ENCODE results near the gene CELSR1. TPM values are rescaled to one million over a fixed set of nuclear protein-coding genes. Genes with fewer than 3 reads are reported as not detected.

The CELSR1 gene
- total RNA-seq, 1 experiment from 2014 or later = 22.6 TPM

DNA sequence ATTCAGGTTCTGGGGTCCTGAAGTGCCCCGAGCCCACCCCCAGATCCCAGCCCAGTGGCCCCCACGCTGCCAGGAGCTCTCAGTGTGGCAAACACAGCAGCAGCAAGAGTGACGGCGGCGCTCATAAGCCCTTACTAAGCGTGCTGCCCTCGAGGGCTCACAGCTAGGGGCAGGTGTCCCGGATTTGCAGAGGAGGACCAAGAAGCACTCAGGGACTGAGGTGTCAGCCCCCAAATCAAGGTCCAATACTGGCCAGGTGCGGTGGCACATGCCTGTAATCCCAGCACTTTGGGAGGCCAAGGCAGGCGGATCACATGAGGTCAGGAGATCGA is 25.4 kb downstream of the CELSR1 start:
- no peak overlapping the region for H3K4ac ChIP-seq (ENCODE audit: low read depth, low read length)
- no peaks in the 10 kb centered on the region; the same call in 1 of the 2 replicates for H3K4me1 ChIP-seq (ENCODE audit: insufficient read depth, low read length)
- no peaks in the 10 kb centered on the region for H4K20me1 ChIP-seq (ENCODE audit: control insufficient read depth, insufficient read depth, insufficient read length)

More for the DNA sequence above, 25.4 kb downstream of the CELSR1 start:
- no peaks in the 10 kb centered on the region for H3K79me1 ChIP-seq (ENCODE audit: insufficient read depth, low read depth, low read length, poor library complexity, severe bottlenecking)
- no peak overlapping the region for H4K91ac ChIP-seq (ENCODE audit: insufficient read length, low read depth, low read length)
- H2BK5ac ChIP-seq (ENCODE audit: insufficient read length, low read length) = no peak overlapping the region
- no peak overlapping the region for H2AFZ ChIP-seq (ENCODE audit: low read length)
- H3K27me3 ChIP-seq (ENCODE audit: insufficient read depth, low read length) = no peaks in the 10 kb centered on the region
- no peak overlapping the region for H4K8ac ChIP-seq (replicated peaks; ENCODE audit: insufficient read length, low read depth, low read length)
- no peak for DNase-seq
- TF ChIP-seq, protein P1, sequence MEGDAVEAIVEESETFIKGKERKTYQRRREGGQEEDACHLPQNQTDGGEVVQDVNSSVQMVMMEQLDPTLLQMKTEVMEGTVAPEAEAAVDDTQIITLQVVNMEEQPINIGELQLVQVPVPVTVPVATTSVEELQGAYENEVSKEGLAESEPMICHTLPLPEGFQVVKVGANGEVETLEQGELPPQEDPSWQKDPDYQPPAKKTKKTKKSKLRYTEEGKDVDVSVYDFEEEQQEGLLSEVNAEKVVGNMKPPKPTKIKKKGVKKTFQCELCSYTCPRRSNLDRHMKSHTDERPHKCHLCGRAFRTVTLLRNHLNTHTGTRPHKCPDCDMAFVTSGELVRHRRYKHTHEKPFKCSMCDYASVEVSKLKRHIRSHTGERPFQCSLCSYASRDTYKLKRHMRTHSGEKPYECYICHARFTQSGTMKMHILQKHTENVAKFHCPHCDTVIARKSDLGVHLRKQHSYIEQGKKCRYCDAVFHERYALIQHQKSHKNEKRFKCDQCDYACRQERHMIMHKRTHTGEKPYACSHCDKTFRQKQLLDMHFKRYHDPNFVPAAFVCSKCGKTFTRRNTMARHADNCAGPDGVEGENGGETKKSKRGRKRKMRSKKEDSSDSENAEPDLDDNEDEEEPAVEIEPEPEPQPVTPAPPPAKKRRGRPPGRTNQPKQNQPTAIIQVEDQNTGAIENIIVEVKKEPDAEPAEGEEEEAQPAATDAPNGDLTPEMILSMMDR (conservative IDR thresholded peaks at IDR 0.05) = no peak
- no peak overlapping the region for H3K56ac ChIP-seq (ENCODE audit: insufficient read length, low read depth, low read length)
- H3K36me3 Mint-ChIP-seq (ENCODE audit: insufficient read depth in 1 of 3, low read depth in 3 of 3) = no peaks in the 10 kb centered on the region
- no peak overlapping the region for H3K4me2 ChIP-seq (ENCODE audit: insufficient read depth, insufficient read length, low read length)
- H2BK12ac ChIP-seq (ENCODE audit: insufficient read length, low read depth, low read length) = no peak overlapping the region
- no peak overlapping the region for H4K5ac ChIP-seq (ENCODE audit: insufficient read length, low read depth, low read length)
- no peak overlapping the region for H3T11ph ChIP-seq (ENCODE audit: low read length)
- no peak overlapping the region for H2BK120ac ChIP-seq (ENCODE audit: low read depth, low read length, poor library complexity, severe bottlenecking)
- H2BK15ac ChIP-seq (ENCODE audit: low read depth, low read length) = no peak overlapping the region
- H3K4me3 Mint-ChIP-seq = no peak overlapping the region
- H3K9me3 Mint-ChIP-seq = no peaks in the 10 kb centered on the region
- no peaks in the 10 kb centered on the region for H3K23me2 ChIP-seq (ENCODE audit: insufficient read length, low read depth, low read length, poor library complexity, severe bottlenecking)
- H3K79me2 ChIP-seq (ENCODE audit: insufficient read depth, low read length) = no peaks in the 10 kb centered on the region
- H3K4me1 Mint-ChIP-seq = peaks cover 44 to 61% of the 10 kb centered on the region in 2 experiments
- H3K14ac ChIP-seq (ENCODE audit: insufficient read depth, low read length) = peak overlapping the region; percentile 14; the same call in 1 of the 2 replicates
- WGBS (ENCODE audit: extremely low coverage, insufficient read length, low lambda C conversion rate) = no CpG with 5 or more reads among the region's 11 CpGs
- H2BK20ac ChIP-seq (ENCODE audit: low read depth, low read length, poor library complexity, severe bottlenecking) = no peak overlapping the region
- H2AK5ac ChIP-seq (ENCODE audit: insufficient read length, low read length) = no peak overlapping the region
- no peak overlapping the region for H3K23ac ChIP-seq (ENCODE audit: insufficient read length, low read depth, low read length)
- no peaks in the 10 kb centered on the region for H3K27me3 Mint-ChIP-seq (ENCODE audit: low read depth)
- no peak overlapping the region for H3K9ac ChIP-seq (ENCODE audit: extremely low read depth, insufficient read length, low read length)
- H3K27ac Mint-ChIP-seq = peak overlapping the region in 1 of 3 experiments; percentile 44; a peak in 1 of 7 replicates
- H3K18ac ChIP-seq (ENCODE audit: insufficient read length, low read depth, low read length) = no peak overlapping the region
- no peak overlapping the region for H3K27ac ChIP-seq (ENCODE audit: insufficient read length, low read depth, low read length)
- no peaks in the 10 kb centered on the region for H3K9me3 ChIP-seq (ENCODE audit: control insufficient read depth, low read depth, low read length)

All from H9 (cell line).